Dermis blood vessel endothelial cell (primary cell): ENCODE data around the gene IWS1. TPM values are rescaled to one million over a fixed set of nuclear protein-coding genes. Genes with fewer than 3 reads are reported as not detected.
"Not testable (repeated sequence)": the region's sequence is repeated elsewhere in the genome, so short reads cannot be mapped to it uniquely, and the experiment has no call there.

Source experiments
- DNase-seq: peaks from one replicate; pipeline ENCODE4 v3.0.0; 2010
- total RNA-seq: library from RNA; depleted of rRNA; stranded (reverse); fragments of >200 nt; gene quantifications from 2 replicates; pipeline ENCODE4 v1.2.3, GENCODE V29; 2014

The IWS1 gene
- total RNA-seq, 1 donor from 2014 or later, result 53.1 TPM

GRCh38 chr2:127453392-127454171, 72.7 kb downstream of the IWS1 start:
- DNase-seq, result peak; percentile 35

GRCh38 chr2:127453013-127453391, 73.3 kb downstream of the IWS1 start:
- DNase-seq, result no peak

DNA sequence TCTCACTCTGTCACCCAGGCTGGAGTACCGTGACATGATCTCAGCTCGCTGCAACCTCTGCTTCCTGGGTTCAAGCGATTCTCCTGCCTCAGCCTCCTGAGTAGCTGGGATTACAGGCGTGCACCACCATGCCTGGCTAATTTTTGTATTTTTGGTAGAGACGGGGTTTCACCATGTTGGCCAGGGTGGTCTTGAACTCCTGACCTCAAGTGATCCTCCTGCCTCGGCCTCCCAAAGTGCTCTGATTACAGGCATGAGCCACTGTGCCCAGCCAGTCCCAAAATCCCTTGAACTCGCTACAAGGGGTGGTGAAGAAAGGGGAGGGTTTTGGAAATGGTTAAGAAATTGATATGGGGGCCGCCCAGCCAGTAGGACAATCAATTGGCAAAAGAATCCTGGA, 73.9 kb downstream of the IWS1 start:
- DNase-seq, result not testable (repeated sequence)

- DNase-seq, result no peak
Observed at GRCh38 chr2:127451981-127452380, 74.3 kb downstream of the IWS1 start.

DNA sequence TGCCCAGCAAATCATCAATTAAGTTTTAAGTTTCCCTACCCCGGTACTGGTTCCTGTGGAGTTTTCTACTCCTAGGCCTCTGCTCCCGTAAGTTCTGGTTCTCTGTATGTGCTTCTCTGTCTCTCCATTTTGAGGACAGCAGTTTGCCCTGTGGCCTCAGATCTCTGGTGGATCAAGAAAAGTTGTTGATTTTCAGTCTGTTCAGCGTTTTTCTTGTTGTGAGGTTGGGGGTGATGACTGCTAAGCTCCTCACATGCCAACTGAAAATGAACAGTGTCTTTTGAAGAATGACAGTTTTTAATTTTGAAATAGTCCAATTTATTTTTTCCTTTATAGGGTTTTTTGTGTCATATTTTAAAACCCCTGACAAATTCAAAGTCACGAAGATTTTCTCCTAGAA, 76.4 kb downstream of the IWS1 start:
- no peak for DNase-seq

GRCh38 chr2:127449414-127449813, 76.9 kb downstream of the IWS1 start:
- no peak for DNase-seq

DNA sequence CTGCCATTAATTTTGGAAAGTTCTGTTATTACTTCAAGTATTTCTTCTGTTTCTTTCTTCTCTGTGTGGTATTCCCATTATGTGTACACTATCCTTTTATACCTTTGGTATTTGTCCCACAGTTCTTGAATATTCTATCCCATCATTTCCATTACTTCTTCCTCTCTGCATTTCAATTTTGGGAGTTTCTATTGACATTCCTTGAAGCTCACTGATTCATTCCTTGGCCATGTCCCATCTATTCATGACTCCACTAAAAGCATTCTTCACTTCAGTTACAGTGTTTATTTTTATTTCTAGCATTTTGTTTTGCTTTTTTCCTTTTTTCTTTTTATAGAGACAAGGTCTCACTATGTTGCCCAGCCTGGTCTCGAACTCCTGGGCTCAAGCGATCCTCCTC, 77.8 kb downstream of the IWS1 start:
- no peak for DNase-seq

DNA sequence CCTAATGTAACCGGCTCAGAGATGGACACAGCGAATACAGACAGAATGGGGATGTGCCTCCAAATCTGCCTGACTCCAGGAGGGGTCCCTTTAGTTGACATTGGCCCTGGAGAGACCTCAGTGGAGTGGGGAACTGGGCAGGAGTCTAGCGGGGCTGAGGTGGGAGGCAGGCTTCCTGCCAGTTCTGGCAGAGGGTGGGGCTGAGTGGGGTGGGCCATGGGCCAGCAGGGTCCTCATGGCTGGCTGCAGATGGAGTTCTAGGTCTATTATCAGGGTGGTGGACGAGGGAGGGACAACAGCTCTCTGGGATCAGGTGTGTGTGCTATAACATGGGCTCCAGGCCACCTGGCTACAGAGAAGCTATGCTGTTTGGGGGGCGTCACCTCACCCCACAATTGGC, 86.9 kb downstream of the IWS1 start:
- DNase-seq, result no peak

DNA sequence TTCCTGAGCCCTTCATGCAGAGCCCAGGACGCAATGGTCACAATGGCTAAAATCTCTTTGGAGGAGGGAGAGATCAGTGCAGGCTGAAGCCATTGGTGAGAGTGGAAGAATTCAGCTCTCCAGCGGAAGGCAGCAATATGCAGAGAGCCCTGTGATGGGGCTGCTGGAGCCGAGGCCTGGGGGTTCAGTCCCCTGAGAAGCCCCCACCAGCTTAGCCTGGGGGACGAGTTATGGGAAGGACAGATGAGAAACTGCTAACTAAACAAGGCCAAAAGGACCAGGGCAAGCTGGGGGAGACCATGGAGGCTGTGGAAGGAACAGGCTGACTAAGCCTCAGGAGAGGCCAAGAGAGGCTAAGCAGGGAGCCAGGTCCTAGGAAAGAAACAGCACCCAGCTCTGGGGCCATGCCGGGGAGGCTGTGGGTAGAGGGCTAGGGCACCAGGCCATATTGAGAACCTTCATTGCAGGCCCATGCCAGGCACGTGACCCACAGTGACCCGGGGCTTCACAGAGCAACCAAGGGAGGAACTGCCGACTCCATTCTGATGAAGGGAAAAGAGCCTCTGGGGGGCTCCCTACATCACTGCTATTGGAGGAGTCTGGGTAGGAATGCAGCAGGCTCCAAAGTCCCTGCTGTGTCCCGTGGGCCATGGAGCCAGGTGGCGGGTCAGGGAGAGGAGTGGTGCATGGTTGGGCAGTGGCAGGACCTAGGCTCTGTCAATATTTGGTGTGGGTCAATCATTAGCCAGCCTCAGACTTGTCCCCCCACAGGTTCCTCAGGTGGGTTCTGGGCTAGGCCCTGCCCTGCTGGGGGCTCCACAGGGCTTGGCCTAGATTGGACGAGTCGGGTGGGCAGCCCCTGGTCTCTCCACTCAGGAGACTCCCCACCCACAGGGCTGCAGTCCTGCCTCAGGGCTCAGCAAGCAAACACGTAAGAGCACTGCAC, 88.2 kb downstream of the IWS1 start:
- DNase-seq, result no peak

DNA sequence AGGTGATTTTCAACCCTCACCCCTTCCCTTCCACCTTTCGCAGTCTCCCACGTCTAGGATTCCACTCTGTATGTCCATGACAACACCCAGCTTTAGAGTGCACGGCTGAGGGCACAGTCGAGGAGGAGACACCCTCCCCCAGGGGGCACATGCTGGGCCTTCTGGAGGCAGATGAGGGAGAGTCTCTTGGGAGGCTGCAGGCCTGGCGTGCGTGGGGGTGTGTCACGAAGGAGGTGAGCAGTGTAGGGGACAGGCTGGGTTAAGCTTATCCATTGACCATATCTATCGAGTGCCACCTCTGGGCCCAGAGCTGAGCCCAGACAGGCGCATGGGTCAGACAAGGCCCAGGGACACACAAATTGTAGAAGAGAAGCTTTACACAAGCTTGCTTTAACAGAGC, 89.2 kb downstream of the IWS1 start:
- DNase-seq, result no peak

DNA sequence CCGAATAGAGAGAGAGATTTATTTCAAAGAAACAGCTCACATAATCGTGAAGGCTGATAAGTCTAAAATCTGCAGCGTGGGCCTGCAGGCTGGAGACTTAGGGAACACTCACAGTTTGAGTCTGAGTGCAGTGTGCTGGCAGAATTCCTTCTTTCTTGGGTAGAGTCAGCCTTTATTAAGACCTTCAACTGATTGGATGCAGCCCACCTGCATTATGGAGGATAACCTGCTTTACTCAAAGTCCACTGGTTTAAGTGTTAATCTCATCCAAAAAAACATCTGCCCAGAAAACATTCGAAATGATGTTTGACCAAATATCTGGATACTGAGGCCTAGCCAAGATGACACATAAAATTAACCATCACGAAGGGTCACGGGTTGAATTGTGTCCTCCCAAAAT, 91.8 kb downstream of the IWS1 start:
- DNase-seq, result no peak

DNA sequence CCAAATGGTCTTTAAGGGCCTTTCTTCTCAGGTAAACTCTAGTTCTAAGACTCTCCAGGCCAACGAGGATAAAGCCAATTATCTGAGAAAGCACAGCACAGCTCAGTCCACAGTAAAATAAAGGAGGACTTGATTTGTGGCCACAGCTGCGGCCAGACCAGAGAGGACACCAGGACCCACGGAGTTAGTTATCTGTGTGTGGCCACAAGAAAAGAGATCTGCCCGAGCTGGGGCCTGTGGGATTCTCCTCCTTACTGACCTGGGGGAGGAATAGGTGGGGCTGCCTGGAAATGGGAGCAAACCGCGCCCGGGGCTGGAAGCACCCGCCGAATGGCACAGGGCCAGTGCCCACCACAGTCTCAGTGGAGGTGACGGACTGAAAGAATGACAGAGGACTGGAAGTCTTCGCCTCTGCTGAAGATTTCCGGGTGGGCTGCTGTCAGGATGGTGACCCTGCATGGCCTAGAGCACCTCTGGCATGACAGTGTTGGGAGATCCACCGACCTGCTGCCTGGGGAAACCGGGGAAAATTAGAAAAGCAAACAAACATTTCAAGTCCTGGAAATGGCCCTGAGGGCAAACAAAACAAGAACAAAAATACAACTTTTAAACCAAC, 94.8 kb downstream of the IWS1 start:
- DNase-seq, result no peak

Other genes with a start within 250 kb of the IWS1 start
- gene ERCC3, start 232.3 kb downstream of the IWS1 start, total RNA-seq, result 45.6 and 49.2 TPM in 2 replicates
- gene MAP3K2, start 138.5 kb downstream of the IWS1 start, total RNA-seq, result 27.2 and 28.4 TPM in 2 replicates
- gene PROC, start 108.1 kb downstream of the IWS1 start, total RNA-seq, result 0.17 TPM in 1 of 2 replicates, not detected in the other
- 0.09 TPM in 1 of 2 replicates, not detected in the other for gene MYO7B, start 9.2 kb upstream of the IWS1 start, total RNA-seq
- gene GPR17, start 119.7 kb upstream of the IWS1 start, total RNA-seq, result not detected in 2 replicates
- 20.1 and 23.8 TPM in 2 replicates for gene LIMS2, start 149.0 kb upstream of the IWS1 start, total RNA-seq
- gene SFT2D3, start 175.0 kb upstream of the IWS1 start, total RNA-seq, result 5.4 and 5.8 TPM in 2 replicates